ENCODE measurements around the gene MRPL20. TPM values are rescaled to one million over a fixed set of nuclear protein-coding genes. Genes with fewer than 3 reads are reported as not detected.

The MRPL20 gene
- polyA plus RNA-seq, 1 donor (not counting 4 experiments of a cell fraction or from before 2014, with no cell fraction given) = 133 TPM

DNA sequence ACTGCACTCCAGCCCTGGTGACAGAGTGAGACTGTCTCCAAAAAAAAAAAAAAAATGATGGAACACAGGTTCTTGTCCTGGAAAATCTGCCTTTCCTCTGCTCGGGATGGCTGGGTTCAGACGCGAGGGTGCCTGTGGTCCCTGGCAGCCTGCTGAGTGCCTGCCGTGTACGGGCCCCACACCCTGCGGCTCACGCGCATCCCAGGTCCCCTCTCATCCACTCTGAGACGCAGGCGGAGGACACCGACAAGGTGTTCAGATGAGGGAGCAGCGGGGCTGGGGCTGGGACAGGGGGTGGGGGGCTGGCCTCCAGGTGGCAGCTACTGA is 18.3 kb upstream of the MRPL20 start:
- H3K4me3 ChIP-seq (ENCODE audit: control insufficient read depth in 2 of 3, extremely low read depth in 1 of 3, insufficient read depth in 2 of 3, low read depth in 1 of 3, low read length in 3 of 3) = no peak overlapping the region
- no peak overlapping the region for H3K4me2 ChIP-seq (ENCODE audit: control insufficient read depth, extremely low read depth, insufficient read depth, low read depth, low read length)
- H3K9ac ChIP-seq (ENCODE audit: control insufficient read depth, extremely low read depth, insufficient read depth, low read length) = no peak overlapping the region
- FAIRE-seq = no peak
- no peak overlapping the region for H3K27ac ChIP-seq (ENCODE audit: control insufficient read depth, insufficient read depth, low read length)
- no peaks in the 10 kb centered on the region for H3K27me3 ChIP-seq (ENCODE audit: control insufficient read depth, extremely low read depth, insufficient read depth, low read length)
- H4K20me1 ChIP-seq (ENCODE audit: control insufficient read depth, extremely low read depth, insufficient read depth, low read length) = no peaks in the 10 kb centered on the region
- no peaks in the 10 kb centered on the region for H3K79me2 ChIP-seq (ENCODE audit: control insufficient read depth, insufficient read depth, low read length)
- no peaks in the 10 kb centered on the region for H3K36me3 ChIP-seq (ENCODE audit: control insufficient read depth in 2 of 2, extremely low read depth in 1 of 2, insufficient read depth in 2 of 2, low read length in 2 of 2)
- H3K9me3 ChIP-seq (ENCODE audit: control insufficient read depth, low read depth, low read length) = no peaks in the 10 kb centered on the region
- dilution Hi-C loops (cut with MboI; ENCODE audit: extremely low pct_ligation_motif_present, low sequenced_read_pairs) = no loop called here
- H3K9me1 ChIP-seq (ENCODE audit: control insufficient read depth, extremely low read depth, insufficient read depth, low read length) = no peaks in the 10 kb centered on the region
- DNase-seq (ENCODE audit: low read depth, low spot score) = no peak
- H2AFZ ChIP-seq (ENCODE audit: control insufficient read depth, low read length) = no peak overlapping the region
- TF ChIP-seq EZH2 (IDR thresholded peaks at IDR 0.05; ENCODE audit: low read length) = no peak
- TF ChIP-seq, protein P1, sequence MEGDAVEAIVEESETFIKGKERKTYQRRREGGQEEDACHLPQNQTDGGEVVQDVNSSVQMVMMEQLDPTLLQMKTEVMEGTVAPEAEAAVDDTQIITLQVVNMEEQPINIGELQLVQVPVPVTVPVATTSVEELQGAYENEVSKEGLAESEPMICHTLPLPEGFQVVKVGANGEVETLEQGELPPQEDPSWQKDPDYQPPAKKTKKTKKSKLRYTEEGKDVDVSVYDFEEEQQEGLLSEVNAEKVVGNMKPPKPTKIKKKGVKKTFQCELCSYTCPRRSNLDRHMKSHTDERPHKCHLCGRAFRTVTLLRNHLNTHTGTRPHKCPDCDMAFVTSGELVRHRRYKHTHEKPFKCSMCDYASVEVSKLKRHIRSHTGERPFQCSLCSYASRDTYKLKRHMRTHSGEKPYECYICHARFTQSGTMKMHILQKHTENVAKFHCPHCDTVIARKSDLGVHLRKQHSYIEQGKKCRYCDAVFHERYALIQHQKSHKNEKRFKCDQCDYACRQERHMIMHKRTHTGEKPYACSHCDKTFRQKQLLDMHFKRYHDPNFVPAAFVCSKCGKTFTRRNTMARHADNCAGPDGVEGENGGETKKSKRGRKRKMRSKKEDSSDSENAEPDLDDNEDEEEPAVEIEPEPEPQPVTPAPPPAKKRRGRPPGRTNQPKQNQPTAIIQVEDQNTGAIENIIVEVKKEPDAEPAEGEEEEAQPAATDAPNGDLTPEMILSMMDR (optimal IDR thresholded peaks at IDR 0.05 in 1 of 3, IDR thresholded peaks at IDR 0.05 in 1 of 3, conservative IDR thresholded peaks at IDR 0.05 in 1 of 3; ENCODE audit: extremely low read depth in 1 of 3, insufficient read depth in 2 of 3, low read length in 3 of 3) = no peak
- H3K4me1 ChIP-seq (ENCODE audit: control insufficient read depth, extremely low read depth, insufficient read depth, low read length) = peaks cover 27% of the 10 kb centered on the region

DNA sequence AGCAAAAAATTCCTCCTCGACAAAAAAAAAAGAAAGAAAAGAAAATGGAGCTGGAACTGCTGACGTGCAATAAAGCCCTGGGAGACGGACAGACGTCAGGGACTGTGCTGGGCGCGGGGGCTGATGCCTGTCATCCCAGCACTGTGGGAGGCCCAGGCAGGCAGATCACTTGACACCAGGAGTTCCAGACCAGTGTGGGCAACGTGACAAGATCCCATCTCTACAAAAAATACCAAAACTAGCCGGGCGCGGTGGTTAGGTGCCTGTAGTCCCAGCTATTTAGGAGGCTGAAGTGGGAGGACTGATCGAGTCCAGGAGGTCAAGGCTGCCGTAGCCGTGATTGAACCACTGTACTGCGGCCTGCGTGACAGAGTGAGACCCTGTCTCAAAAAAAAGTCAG is 17.6 kb upstream of the MRPL20 start:
- H3K4me1 ChIP-seq (ENCODE audit: control insufficient read depth, extremely low read depth, insufficient read depth, low read length) = peaks cover 27% of the 10 kb centered on the region
- TF ChIP-seq EZH2 (IDR thresholded peaks at IDR 0.05; ENCODE audit: low read length) = no peak
- TF ChIP-seq, protein P1 (optimal IDR thresholded peaks at IDR 0.05 in 1 of 3, IDR thresholded peaks at IDR 0.05 in 1 of 3, conservative IDR thresholded peaks at IDR 0.05 in 1 of 3; ENCODE audit: extremely low read depth in 1 of 3, insufficient read depth in 2 of 3, low read length in 3 of 3) = no peak
- H3K27ac ChIP-seq (ENCODE audit: control insufficient read depth, insufficient read depth, low read length) = no peak overlapping the region
- no peaks in the 10 kb centered on the region for H3K36me3 ChIP-seq (ENCODE audit: control insufficient read depth in 2 of 2, extremely low read depth in 1 of 2, insufficient read depth in 2 of 2, low read length in 2 of 2)
- H3K9ac ChIP-seq (ENCODE audit: control insufficient read depth, extremely low read depth, insufficient read depth, low read length) = no peak overlapping the region
- no peaks in the 10 kb centered on the region for H3K79me2 ChIP-seq (ENCODE audit: control insufficient read depth, insufficient read depth, low read length)
- H3K27me3 ChIP-seq (ENCODE audit: control insufficient read depth, extremely low read depth, insufficient read depth, low read length) = no peaks in the 10 kb centered on the region
- H2AFZ ChIP-seq (ENCODE audit: control insufficient read depth, low read length) = no peak overlapping the region
- no peaks in the 10 kb centered on the region for H3K9me3 ChIP-seq (ENCODE audit: control insufficient read depth, low read depth, low read length)
- dilution Hi-C loops (cut with MboI; ENCODE audit: extremely low pct_ligation_motif_present, low sequenced_read_pairs) = no loop called here
- FAIRE-seq (no peak), DNase-seq (ENCODE audit: low read depth, low spot score) (no peak)
- no peaks in the 10 kb centered on the region for H4K20me1 ChIP-seq (ENCODE audit: control insufficient read depth, extremely low read depth, insufficient read depth, low read length)
- no peak overlapping the region for H3K4me2 ChIP-seq (ENCODE audit: control insufficient read depth, extremely low read depth, insufficient read depth, low read depth, low read length)
- no peak overlapping the region for H3K4me3 ChIP-seq (ENCODE audit: control insufficient read depth in 2 of 3, extremely low read depth in 1 of 3, insufficient read depth in 2 of 3, low read depth in 1 of 3, low read length in 3 of 3)
- no peaks in the 10 kb centered on the region for H3K9me1 ChIP-seq (ENCODE audit: control insufficient read depth, extremely low read depth, insufficient read depth, low read length)

Measured in keratinocyte (primary cell).